Progenitor cell of endocrine pancreas (in vitro differentiated cells): ENCODE results near the gene ETHE1. TPM values are rescaled to one million over a fixed set of nuclear protein-coding genes. Genes with fewer than 3 reads are reported as not detected.

ENCODE experiments used
- DNase-seq: peaks from one replicate; pipeline ENCODE4 v3.0.0; 2021; ENCODE audit warnings: low spot score; ENCODE audit not compliant: unreplicated experiment
- H3K27ac Mint-ChIP-seq: 2 replicates; pipeline ENCODE4 v1.8.0; 2021; ENCODE audit warnings: mild to moderate bottlenecking, moderate library complexity, mixed read lengths
- H3K27me3 Mint-ChIP-seq: 2 replicates; pipeline ENCODE4 v1.8.0; 2021; ENCODE audit warnings: mixed read lengths
- H3K36me3 Mint-ChIP-seq: 2 replicates; pipeline ENCODE4 v1.8.0; 2022; ENCODE audit warnings: mixed read lengths; ENCODE audit not compliant: insufficient read depth
- H3K4me1 Mint-ChIP-seq: 2 replicates; pipeline ENCODE4 v1.8.0; 2021; ENCODE audit warnings: low read depth, mixed read lengths
- H3K4me3 Mint-ChIP-seq: 2 replicates; pipeline ENCODE4 v1.8.0; 2021; ENCODE audit warnings: low read depth, mild to moderate bottlenecking, moderate library complexity, mixed read lengths
- H3K9me3 Mint-ChIP-seq: 2 replicates; pipeline ENCODE4 v1.8.0; 2021; ENCODE audit warnings: low read depth, mixed read lengths
- CTCF ChIP-seq: fragments of 200-600 bp; sonication (generic); IDR thresholded peaks from one replicate; pipeline ENCODE4 v1.5.0; 2021; ENCODE audit warnings: antibody characterized with exemption, mild to moderate bottlenecking; ENCODE audit not compliant: unreplicated experiment
- total RNA-seq: library from RNA; stranded (reverse); gene quantifications from 2 replicates; pipeline ENCODE4 v1.2.1, GENCODE V29; 2021

The ETHE1 gene
- total RNA-seq, 1 donor from 2014 or later, result 28.0 TPM

- Mint-ChIP-seq H3K9me3 (no peaks in the 10 kb centered on the region), H3K27ac (peak overlapping the region; percentile 37), H3K36me3 (peaks cover 7% of the 10 kb centered on the region), H3K27me3 (no peaks in the 10 kb centered on the region), H3K4me1 (peaks cover 3% of the 10 kb centered on the region), H3K4me3 (no peak overlapping the region)
- no peak for DNase-seq
- TF ChIP-seq CTCF, result no peak
Measured at GRCh38 chr19:43479961-43480561, 46.9 kb downstream of the ETHE1 start.

GRCh38 chr19:43479226-43479625 is 47.8 kb downstream of the ETHE1 start:
- TF ChIP-seq CTCF, result no peak
- no peak overlapping the region for H3K27ac Mint-ChIP-seq
- no peaks in the 10 kb centered on the region for H3K9me3 Mint-ChIP-seq
- H3K27me3 Mint-ChIP-seq, result no peaks in the 10 kb centered on the region
- no peak overlapping the region for H3K4me3 Mint-ChIP-seq
- peaks cover 3% of the 10 kb centered on the region for H3K4me1 Mint-ChIP-seq
- DNase-seq, result no peak
- peaks cover 7% of the 10 kb centered on the region for H3K36me3 Mint-ChIP-seq

GRCh38 chr19:43478323-43478722 is 48.7 kb downstream of the ETHE1 start:
- Mint-ChIP-seq H3K4me1 (peaks cover 3% of the 10 kb centered on the region), H3K27ac (no peak overlapping the region), H3K36me3 (peaks cover 7% of the 10 kb centered on the region), H3K4me3 (no peak overlapping the region), H3K27me3 (no peaks in the 10 kb centered on the region), H3K9me3 (no peaks in the 10 kb centered on the region)
- no peak for TF ChIP-seq CTCF
- DNase-seq, result no peak

- Mint-ChIP-seq H3K4me3 (no peak overlapping the region), H3K9me3 (no peaks in the 10 kb centered on the region), H3K36me3 (peaks cover 7% of the 10 kb centered on the region), H3K27me3 (peaks cover 3% of the 10 kb centered on the region), H3K4me1 (peaks cover 3% of the 10 kb centered on the region), H3K27ac (no peak overlapping the region)
- DNase-seq, result no peak
- TF ChIP-seq CTCF, result no peak
Measured at GRCh38 chr19:43476606-43477005, 50.4 kb downstream of the ETHE1 start.

- Mint-ChIP-seq H3K9me3 (no peaks in the 10 kb centered on the region), H3K4me1 (peaks cover 3% of the 10 kb centered on the region), H3K4me3 (peak overlapping the region; percentile 70), H3K36me3 (peaks cover 5% of the 10 kb centered on the region), H3K27me3 (peaks cover 4% of the 10 kb centered on the region), H3K27ac (peak overlapping the region; percentile 92)
- DNase-seq, result peak; percentile 92
- no peak for TF ChIP-seq CTCF
Measured at GRCh38 chr19:43474986-43475705, 51.9 kb downstream of the ETHE1 start.
